RWPE2 (cell line): ENCODE measurements around the gene PDE8A.

Experiments
- ATAC-seq: fragments of 200-7000 bp; cut with Tn5 transposase; 3 replicates; pipeline ENCODE4 v1.9.1; 2021; ENCODE audit warnings: low read depth
- DNase-seq: peaks from one replicate; pipeline ENCODE4 v3.0.0-alpha.2; 2020; ENCODE audit warnings: low spot score
- H3K27ac ChIP-seq: fragments of 450-650 bp; 2 replicates; pipeline ENCODE4 v1.5.1; 2017; ENCODE audit warnings: mild to moderate bottlenecking; ENCODE audit not compliant: poor library complexity, severe bottlenecking
- H3K27me3 ChIP-seq: fragments of 250-450 bp; sonication (Bioruptor Pico); 2 replicates; pipeline ENCODE4 v1.5.1; 2021; ENCODE audit warnings: mild to moderate bottlenecking, moderate library complexity; ENCODE audit not compliant: insufficient read depth, poor library complexity, severe bottlenecking
- H3K36me3 ChIP-seq: fragments of 250-450 bp; sonication (Bioruptor Pico); 2 replicates; pipeline ENCODE4 v1.5.1; 2020; ENCODE audit warnings: low read depth, mild to moderate bottlenecking, moderate library complexity
- H3K4me1 ChIP-seq: fragments of 250-450 bp; sonication (Bioruptor Pico); 2 replicates; pipeline ENCODE4 v1.5.1; 2021; ENCODE audit warnings: mild to moderate bottlenecking, moderate library complexity; ENCODE audit not compliant: insufficient read depth, poor library complexity, severe bottlenecking
- H3K4me3 ChIP-seq: fragments of 250-450 bp; sonication (Bioruptor Pico); 2 replicates; pipeline ENCODE4 v1.5.1; 2021; ENCODE audit warnings: mild to moderate bottlenecking, moderate library complexity; ENCODE audit not compliant: severe bottlenecking
- H3K9me3 ChIP-seq: fragments of 250-450 bp; sonication (Bioruptor Pico); 2 replicates; pipeline ENCODE4 v1.5.1; 2021; ENCODE audit warnings: mild to moderate bottlenecking, moderate library complexity; ENCODE audit not compliant: severe bottlenecking
- TF ChIP-seq, protein P1 (sequence below): fragments of 450-650 bp; IDR thresholded peaks from one replicate; pipeline ENCODE4 v1.5.1; 2017; ENCODE audit warnings: mild to moderate bottlenecking, moderate library complexity; ENCODE audit not compliant: poor library complexity, severe bottlenecking

The PDE8A gene

DNA sequence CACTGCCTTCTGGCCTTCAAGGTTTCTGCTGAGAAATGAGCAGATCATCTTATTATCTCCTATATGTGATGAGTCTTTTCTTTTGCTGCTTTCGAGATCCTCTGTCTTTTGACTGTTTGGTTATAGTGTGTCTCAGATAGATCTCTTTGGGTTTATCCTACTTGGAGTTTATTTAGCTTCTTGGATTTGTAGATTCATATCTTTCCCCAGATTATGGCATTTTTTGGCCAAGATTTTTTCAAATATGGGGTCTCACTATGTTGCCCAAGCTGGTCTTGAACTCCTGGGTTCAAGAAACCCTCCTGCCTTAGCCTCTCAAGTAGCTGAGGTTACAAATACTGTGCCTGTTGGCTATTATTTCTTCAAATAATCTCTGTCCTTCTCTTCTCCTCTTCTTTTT lies 150.3 kb downstream of the PDE8A start:
- peaks cover 33% of the 10 kb centered on the region for H3K36me3 ChIP-seq
- ATAC-seq (no peak), DNase-seq (no peak)
- H3K27ac ChIP-seq = no peak overlapping the region
- H3K4me1 ChIP-seq = no peaks in the 10 kb centered on the region
- no peaks in the 10 kb centered on the region for H3K27me3 ChIP-seq
- TF ChIP-seq, protein P1, sequence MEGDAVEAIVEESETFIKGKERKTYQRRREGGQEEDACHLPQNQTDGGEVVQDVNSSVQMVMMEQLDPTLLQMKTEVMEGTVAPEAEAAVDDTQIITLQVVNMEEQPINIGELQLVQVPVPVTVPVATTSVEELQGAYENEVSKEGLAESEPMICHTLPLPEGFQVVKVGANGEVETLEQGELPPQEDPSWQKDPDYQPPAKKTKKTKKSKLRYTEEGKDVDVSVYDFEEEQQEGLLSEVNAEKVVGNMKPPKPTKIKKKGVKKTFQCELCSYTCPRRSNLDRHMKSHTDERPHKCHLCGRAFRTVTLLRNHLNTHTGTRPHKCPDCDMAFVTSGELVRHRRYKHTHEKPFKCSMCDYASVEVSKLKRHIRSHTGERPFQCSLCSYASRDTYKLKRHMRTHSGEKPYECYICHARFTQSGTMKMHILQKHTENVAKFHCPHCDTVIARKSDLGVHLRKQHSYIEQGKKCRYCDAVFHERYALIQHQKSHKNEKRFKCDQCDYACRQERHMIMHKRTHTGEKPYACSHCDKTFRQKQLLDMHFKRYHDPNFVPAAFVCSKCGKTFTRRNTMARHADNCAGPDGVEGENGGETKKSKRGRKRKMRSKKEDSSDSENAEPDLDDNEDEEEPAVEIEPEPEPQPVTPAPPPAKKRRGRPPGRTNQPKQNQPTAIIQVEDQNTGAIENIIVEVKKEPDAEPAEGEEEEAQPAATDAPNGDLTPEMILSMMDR = no peak
- H3K4me3 ChIP-seq = no peak overlapping the region
- H3K9me3 ChIP-seq = no peaks in the 10 kb centered on the region

DNA sequence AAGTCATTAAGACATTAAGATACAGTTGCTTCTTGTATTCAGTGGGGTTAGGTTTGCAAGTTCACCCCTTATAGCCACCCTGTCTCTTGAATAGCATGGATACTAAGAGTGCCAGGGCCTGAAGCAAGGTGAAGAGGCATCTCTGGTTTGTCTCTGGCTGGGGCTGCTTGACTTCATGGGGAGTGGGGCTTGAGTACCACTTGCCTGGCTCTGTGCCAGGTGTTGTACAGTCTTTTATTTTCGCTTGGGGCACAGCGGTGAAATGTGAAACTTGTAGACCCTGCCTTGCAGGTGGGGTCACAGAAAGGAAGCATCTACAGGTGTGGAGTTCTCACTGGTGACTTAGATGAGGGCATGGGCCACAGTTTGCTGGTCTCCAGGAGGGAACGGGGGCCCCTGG lies 152.1 kb downstream of the PDE8A start:
- Histone ChIP-seq H3K9me3 (no peaks in the 10 kb centered on the region), H3K4me1 (no peaks in the 10 kb centered on the region), H3K4me3 (no peak overlapping the region), H3K36me3 (peaks cover 35% of the 10 kb centered on the region), H3K27me3 (no peaks in the 10 kb centered on the region), H3K27ac (no peak overlapping the region)
- ATAC-seq = no peak
- DNase-seq = no peak
- TF ChIP-seq, protein P1 = no peak

DNA sequence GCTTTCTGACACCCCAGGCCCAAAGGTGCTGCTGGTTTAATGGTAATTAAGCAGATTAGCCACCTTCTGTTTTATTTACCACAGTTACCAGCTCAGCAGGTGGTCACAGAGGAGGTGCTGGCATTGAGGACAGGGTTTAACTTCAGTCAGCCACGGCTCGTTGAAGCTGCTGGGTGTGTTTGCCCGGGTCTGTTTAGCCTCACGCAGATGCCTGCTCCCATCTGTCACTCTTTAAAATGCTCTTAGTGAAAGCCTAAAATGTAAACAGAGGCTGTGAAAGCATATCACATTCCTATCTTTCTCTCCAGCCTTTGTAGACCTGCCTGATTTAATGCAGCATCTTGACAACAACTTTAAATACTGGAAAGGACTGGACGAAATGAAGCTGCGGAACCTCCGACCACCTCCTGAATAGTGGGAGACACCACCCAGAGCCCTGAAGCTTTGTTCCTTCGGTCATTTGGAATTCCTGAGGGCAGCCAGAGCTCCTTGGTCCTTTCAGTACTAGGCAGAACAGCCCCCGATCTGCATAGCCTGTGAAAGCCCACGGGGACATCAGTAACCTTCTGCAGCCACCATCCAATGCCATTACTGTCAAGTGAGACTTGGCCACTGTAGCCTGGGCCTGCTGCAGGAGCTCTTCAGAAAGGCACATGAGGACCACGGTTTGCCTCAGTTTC lies 156.0 kb downstream of the PDE8A start:
- H3K4me1 ChIP-seq = peaks cover 3% of the 10 kb centered on the region
- H3K27me3 ChIP-seq = no peaks in the 10 kb centered on the region
- peaks cover 28% of the 10 kb centered on the region for H3K36me3 ChIP-seq
- H3K9me3 ChIP-seq = no peaks in the 10 kb centered on the region
- ATAC-seq (no peak), DNase-seq (no peak)
- no peak overlapping the region for H3K4me3 ChIP-seq
- TF ChIP-seq, protein P1 = no peak
- no peak overlapping the region for H3K27ac ChIP-seq

DNA sequence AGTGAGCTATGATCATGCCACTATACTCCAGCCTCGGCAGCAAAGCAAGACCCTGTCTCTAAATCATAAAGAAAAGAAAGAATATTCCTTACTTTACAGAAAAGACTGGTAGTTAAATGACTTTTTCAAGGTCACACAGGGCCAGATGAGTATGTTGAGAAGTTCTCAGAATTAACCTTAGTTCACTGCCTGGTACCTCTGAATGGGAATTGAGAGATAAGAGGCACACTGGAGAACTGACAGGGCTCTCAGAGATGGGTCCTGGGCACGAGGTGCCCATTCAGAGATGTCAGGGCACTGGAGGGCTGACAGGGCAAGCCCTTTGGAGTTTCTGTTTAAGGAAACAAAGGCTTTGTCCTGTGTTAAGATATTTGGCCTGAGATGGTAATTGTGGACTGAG lies 157.7 kb downstream of the PDE8A start:
- Histone ChIP-seq H3K4me1 (peaks cover 4% of the 10 kb centered on the region), H3K27me3 (no peaks in the 10 kb centered on the region), H3K36me3 (peaks cover 28% of the 10 kb centered on the region), H3K9me3 (no peaks in the 10 kb centered on the region), H3K27ac (no peak overlapping the region), H3K4me3 (no peak overlapping the region)
- ATAC-seq (no peak), DNase-seq (no peak)
- TF ChIP-seq, protein P1 = no peak

DNA sequence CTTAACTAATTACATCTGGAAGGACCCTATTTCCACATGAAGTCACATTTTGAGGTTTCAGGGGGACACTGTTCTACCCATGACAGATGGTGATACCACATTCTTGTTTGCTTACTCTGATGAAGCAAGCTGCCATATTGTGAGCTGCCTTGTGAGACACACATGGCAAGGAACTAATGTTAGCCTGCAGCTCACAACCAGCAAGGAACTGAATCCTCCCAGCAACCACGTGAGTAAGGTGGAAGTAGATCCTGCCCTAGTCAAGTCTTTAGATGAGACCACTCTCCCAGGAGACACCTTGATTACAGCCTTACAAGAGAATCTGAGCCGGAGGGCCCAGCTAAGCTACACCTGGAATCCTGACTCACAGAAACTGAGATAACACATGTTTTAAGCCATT lies 160.1 kb downstream of the PDE8A start:
- H3K9me3 ChIP-seq = no peaks in the 10 kb centered on the region
- H3K4me1 ChIP-seq = peaks cover 4% of the 10 kb centered on the region
- peaks cover 20% of the 10 kb centered on the region for H3K36me3 ChIP-seq
- no peaks in the 10 kb centered on the region for H3K27me3 ChIP-seq
- no peak for DNase-seq
- ATAC-seq = peak; percentile 54
- H3K4me3 ChIP-seq = no peak overlapping the region
- TF ChIP-seq, protein P1 = no peak
- no peak overlapping the region for H3K27ac ChIP-seq
